K562 (cell line): ENCODE measurements around the gene SAE1. TPM values are rescaled to one million over a fixed set of nuclear protein-coding genes. Genes with fewer than 3 reads are reported as not detected.

Experiments
- BRF1 ChIP-seq: IDR thresholded peaks from 3 replicates; pipeline ENCODE4 v1.6.1; 2011; ENCODE audit warnings: borderline replicate concordance, mild to moderate bottlenecking; ENCODE audit not compliant: insufficient read length; ENCODE audit errors: extremely low read depth
- COPS2 ChIP-seq: fragments of 450-650 bp; conservative IDR thresholded peaks from 2 replicates; pipeline ENCODE4 v1.6.1; 2016; ENCODE audit warnings: mild to moderate bottlenecking, moderate library complexity
- FUS ChIP-seq: fragments of 200-400 bp; formaldehyde crosslinking; optimal IDR thresholded peaks from 2 replicates; pipeline ENCODE3; 2017; ENCODE audit warnings: low read depth, low read length
- HDGF ChIP-seq: fragments of 450-650 bp; IDR thresholded peaks from 2 replicates; pipeline ENCODE4 v1.6.1; 2016
- HNRNPL ChIP-seq: fragments of 200-400 bp; formaldehyde crosslinking; IDR thresholded peaks from 2 replicates; pipeline ENCODE4 v1.6.1; 2017; ENCODE audit warnings: low read depth, mild to moderate bottlenecking, low read length
- NRF1 ChIP-seq, 2 experiments: fragments of 450-650 bp; IDR thresholded peaks in 1 of 2; conservative IDR thresholded peaks in 1 of 2; 2 replicates each; pipeline ENCODE4 v1.6.1; 2014; ENCODE audit warnings: mild to moderate bottlenecking in 2 of 2
- TCF3 ChIP-seq: sonication (generic); formaldehyde crosslinking; IDR thresholded peaks from 2 replicates; pipeline ENCODE4 v1.4.0; 2020; ENCODE audit warnings: mild to moderate bottlenecking, missing genetic modification reagents
- ZNF3 ChIP-seq: fragments of 250-450 bp; sonication (Bioruptor Pico); IDR thresholded peaks from 2 replicates; pipeline ENCODE4 v1.5.0; 2021; ENCODE audit warnings: mild to moderate bottlenecking, moderate library complexity
- ZNF445 ChIP-seq: fragments of 250-450 bp; sonication (Bioruptor Pico); IDR thresholded peaks from 2 replicates; pipeline ENCODE4 v1.4.0; 2020; ENCODE audit warnings: low read depth, mild to moderate bottlenecking, moderate library complexity
- ZNF76 ChIP-seq: fragments of 250-450 bp; sonication (Bioruptor Pico); IDR thresholded peaks from 2 replicates; pipeline ENCODE4 v1.4.0; 2020; ENCODE audit warnings: mild to moderate bottlenecking, moderate library complexity, borderline replicate concordance
- polyA plus RNA-seq, 8 experiments: library from polyadenylated mRNA; depleted of rRNA in 4 of 8; stranded (reverse) in 5 of 8; unstranded in 3 of 8; fragments of >200 nt; fragmentation: Nextera tagmentation in 2 of 8; fragmentation: Illumina TruSeq in 1 of 8; extraction: Ambion mirVana in 2 of 8; extraction: Trizol in 1 of 8; gene quantifications; 2 replicates each; pipeline versions ENCODE4 v1.2.1 to v1.2.3, GENCODE V29; 2011 to 2014; ENCODE audit warnings: inconsistent platforms in 1 of 8, missing spikeins in 1 of 8
- total RNA-seq, 7 experiments: library from RNA; depleted of rRNA in 6 of 7; stranded (reverse); fragments of >200 nt in 6 of 7; fragmentation: Illumina TruSeq in 2 of 7; extraction: Trizol in 2 of 7; gene quantifications; 2 replicates each; pipeline versions ENCODE4 v1.2.1 to v1.2.3, GENCODE V29; 2011 to 2021; ENCODE audit warnings: low replicate concordance in 1 of 7
- TF ChIP-seq, protein P1 (sequence below): fragments of 250-450 bp; sonication (Bioruptor Pico); IDR thresholded peaks from 2 replicates; pipeline ENCODE4 v1.9.0; 2021; ENCODE audit warnings: mild to moderate bottlenecking, inconsistent platforms
- TF ChIP-seq, protein P2 (sequence below): fragments of 450-650 bp; IDR thresholded peaks from 2 replicates; pipeline ENCODE4 v1.6.1; 2017; ENCODE audit warnings: mild to moderate bottlenecking, moderate library complexity
- TF ChIP-seq, protein P3 (sequence below): fragments of 250-450 bp; sonication (Bioruptor Pico); IDR thresholded peaks from 2 replicates; pipeline ENCODE4 v1.8.0; 2021; ENCODE audit warnings: mild to moderate bottlenecking, moderate library complexity
- TF ChIP-seq, protein P4 (sequence below): sonication (generic); formaldehyde crosslinking; IDR thresholded peaks from 2 replicates; pipeline ENCODE4 v1.8.1; 2023; ENCODE audit warnings: mild to moderate bottlenecking, missing genetic modification reagents, moderate library complexity
- TF ChIP-seq, protein P5 (sequence below): fragments of 250-450 bp; sonication (Bioruptor Pico); IDR thresholded peaks from 2 replicates; pipeline ENCODE4 v1.5.0; 2021
- TF ChIP-seq, protein P6 (sequence below): fragments of 450-650 bp; formaldehyde crosslinking; IDR thresholded peaks from 2 replicates; pipeline ENCODE4 v1.4.0; 2020; ENCODE audit warnings: mild to moderate bottlenecking, moderate library complexity
- TF ChIP-seq, protein P7 (sequence below): fragments of 450-650 bp; formaldehyde crosslinking; IDR thresholded peaks from 2 replicates; pipeline ENCODE4 v1.4.0; 2020; ENCODE audit warnings: mild to moderate bottlenecking, moderate library complexity

Gene SAE1
- total and polyA plus RNA-seq, 9 of the 15 experiments (the other 6 are each of a cell fraction or from before 2014, with no cell fraction given), result 82.8 to 299 (median 217) TPM

DNA sequence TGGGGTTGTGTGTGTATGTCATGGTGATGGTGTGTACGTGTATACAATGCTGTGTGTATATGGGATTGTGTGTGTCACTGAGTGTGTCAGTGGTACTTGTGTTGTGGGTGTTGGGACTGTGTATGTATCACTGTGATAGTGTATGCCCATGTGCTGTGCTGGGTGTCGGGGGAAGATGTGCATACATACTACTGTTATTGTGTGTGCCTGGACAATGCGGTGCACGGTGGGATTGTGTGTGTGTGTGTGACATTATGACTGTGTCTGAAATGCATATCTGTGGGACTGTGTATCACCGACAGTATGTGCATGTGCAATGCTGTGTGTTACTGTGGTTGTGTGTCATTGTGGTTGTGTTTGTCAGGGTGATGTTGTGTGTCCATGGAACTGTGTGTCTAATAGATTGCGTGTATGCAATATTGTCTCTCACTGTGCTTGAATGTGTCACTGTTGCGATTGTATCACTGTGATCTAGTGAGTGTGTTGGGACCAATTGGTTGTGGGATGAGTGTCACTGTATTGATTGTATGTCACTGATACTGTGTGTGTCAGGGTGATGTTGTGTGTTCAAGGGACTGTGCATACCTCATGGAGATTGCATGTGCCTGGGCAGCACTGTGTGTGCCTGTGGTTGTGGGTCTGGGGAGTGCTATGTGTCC lies 111.4 kb downstream of the SAE1 start (continued):
- TF ChIP-seq, protein P1, sequence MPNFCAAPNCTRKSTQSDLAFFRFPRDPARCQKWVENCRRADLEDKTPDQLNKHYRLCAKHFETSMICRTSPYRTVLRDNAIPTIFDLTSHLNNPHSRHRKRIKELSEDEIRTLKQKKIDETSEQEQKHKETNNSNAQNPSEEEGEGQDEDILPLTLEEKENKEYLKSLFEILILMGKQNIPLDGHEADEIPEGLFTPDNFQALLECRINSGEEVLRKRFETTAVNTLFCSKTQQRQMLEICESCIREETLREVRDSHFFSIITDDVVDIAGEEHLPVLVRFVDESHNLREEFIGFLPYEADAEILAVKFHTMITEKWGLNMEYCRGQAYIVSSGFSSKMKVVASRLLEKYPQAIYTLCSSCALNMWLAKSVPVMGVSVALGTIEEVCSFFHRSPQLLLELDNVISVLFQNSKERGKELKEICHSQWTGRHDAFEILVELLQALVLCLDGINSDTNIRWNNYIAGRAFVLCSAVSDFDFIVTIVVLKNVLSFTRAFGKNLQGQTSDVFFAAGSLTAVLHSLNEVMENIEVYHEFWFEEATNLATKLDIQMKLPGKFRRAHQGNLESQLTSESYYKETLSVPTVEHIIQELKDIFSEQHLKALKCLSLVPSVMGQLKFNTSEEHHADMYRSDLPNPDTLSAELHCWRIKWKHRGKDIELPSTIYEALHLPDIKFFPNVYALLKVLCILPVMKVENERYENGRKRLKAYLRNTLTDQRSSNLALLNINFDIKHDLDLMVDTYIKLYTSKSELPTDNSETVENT (CRISPR knock-in tag), result no peak
- TF ChIP-seq, protein P2, sequence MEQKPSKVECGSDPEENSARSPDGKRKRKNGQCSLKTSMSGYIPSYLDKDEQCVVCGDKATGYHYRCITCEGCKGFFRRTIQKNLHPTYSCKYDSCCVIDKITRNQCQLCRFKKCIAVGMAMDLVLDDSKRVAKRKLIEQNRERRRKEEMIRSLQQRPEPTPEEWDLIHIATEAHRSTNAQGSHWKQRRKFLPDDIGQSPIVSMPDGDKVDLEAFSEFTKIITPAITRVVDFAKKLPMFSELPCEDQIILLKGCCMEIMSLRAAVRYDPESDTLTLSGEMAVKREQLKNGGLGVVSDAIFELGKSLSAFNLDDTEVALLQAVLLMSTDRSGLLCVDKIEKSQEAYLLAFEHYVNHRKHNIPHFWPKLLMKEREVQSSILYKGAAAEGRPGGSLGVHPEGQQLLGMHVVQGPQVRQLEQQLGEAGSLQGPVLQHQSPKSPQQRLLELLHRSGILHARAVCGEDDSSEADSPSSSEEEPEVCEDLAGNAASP, result no peak
- TF ChIP-seq TCF3 (CRISPR knock-in tag) (no peak), BRF1 (no peak), ZNF445 (CRISPR knock-in tag) (no peak), COPS2 (no peak), ZNF3 (CRISPR knock-in tag) (no peak), FUS (no peak), ZNF76 (CRISPR knock-in tag) (no peak), HDGF (no peak), NRF1 (conservative IDR thresholded peaks at IDR 0.05 in 1 of 2, IDR thresholded peaks at IDR 0.05 in 1 of 2) (no peak), HNRNPL (no peak)
- TF ChIP-seq, protein P3, sequence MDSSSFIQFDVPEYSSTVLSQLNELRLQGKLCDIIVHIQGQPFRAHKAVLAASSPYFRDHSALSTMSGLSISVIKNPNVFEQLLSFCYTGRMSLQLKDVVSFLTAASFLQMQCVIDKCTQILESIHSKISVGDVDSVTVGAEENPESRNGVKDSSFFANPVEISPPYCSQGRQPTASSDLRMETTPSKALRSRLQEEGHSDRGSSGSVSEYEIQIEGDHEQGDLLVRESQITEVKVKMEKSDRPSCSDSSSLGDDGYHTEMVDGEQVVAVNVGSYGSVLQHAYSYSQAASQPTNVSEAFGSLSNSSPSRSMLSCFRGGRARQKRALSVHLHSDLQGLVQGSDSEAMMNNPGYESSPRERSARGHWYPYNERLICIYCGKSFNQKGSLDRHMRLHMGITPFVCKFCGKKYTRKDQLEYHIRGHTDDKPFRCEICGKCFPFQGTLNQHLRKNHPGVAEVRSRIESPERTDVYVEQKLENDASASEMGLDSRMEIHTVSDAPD (CRISPR knock-in tag), result no peak
- TF ChIP-seq, protein P4, sequence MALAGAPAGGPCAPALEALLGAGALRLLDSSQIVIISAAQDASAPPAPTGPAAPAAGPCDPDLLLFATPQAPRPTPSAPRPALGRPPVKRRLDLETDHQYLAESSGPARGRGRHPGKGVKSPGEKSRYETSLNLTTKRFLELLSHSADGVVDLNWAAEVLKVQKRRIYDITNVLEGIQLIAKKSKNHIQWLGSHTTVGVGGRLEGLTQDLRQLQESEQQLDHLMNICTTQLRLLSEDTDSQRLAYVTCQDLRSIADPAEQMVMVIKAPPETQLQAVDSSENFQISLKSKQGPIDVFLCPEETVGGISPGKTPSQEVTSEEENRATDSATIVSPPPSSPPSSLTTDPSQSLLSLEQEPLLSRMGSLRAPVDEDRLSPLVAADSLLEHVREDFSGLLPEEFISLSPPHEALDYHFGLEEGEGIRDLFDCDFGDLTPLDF (CRISPR knock-in tag), result no peak
- TF ChIP-seq, protein P5, sequence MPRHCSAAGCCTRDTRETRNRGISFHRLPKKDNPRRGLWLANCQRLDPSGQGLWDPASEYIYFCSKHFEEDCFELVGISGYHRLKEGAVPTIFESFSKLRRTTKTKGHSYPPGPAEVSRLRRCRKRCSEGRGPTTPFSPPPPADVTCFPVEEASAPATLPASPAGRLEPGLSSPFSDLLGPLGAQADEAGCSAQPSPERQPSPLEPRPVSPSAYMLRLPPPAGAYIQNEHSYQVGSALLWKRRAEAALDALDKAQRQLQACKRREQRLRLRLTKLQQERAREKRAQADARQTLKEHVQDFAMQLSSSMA (CRISPR knock-in tag), result no peak
- TF ChIP-seq, protein P6, sequence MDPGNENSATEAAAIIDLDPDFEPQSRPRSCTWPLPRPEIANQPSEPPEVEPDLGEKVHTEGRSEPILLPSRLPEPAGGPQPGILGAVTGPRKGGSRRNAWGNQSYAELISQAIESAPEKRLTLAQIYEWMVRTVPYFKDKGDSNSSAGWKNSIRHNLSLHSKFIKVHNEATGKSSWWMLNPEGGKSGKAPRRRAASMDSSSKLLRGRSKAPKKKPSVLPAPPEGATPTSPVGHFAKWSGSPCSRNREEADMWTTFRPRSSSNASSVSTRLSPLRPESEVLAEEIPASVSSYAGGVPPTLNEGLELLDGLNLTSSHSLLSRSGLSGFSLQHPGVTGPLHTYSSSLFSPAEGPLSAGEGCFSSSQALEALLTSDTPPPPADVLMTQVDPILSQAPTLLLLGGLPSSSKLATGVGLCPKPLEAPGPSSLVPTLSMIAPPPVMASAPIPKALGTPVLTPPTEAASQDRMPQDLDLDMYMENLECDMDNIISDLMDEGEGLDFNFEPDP (CRISPR knock-in tag), result no peak
- TF ChIP-seq, protein P7, sequence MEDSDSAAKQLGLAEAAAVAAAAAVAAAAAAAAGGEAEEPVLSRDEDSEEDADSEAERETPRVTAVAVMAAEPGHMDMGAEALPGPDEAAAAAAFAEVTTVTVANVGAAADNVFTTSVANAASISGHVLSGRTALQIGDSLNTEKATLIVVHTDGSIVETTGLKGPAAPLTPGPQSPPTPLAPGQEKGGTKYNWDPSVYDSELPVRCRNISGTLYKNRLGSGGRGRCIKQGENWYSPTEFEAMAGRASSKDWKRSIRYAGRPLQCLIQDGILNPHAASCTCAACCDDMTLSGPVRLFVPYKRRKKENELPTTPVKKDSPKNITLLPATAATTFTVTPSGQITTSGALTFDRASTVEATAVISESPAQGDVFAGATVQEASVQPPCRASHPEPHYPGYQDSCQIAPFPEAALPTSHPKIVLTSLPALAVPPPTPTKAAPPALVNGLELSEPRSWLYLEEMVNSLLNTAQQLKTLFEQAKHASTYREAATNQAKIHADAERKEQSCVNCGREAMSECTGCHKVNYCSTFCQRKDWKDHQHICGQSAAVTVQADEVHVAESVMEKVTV (CRISPR knock-in tag), result no peak
